IMR-90 (cell line): Measurements from ENCODE around the gene CNTRL. TPM values are rescaled to one million over a fixed set of nuclear protein-coding genes. Genes with fewer than 3 reads are reported as not detected.

Experiments
- ATAC-seq: fragments of 200-7000 bp; cut with Tn5 transposase; 2 replicates; pipeline ENCODE4 v1.9.1; 2020; ENCODE audit warnings: low read depth, mild to moderate bottlenecking, moderate library complexity
- BruUV-seq: library from RNA; stranded (reverse); fragments of 400-500 nt; replicated peaks from 2 replicates; lab custom pipeline; 2021; lab: Mats Ljungman, UMichigan
- CTCF ChIA-PET: fragments of 300-600 bp; formaldehyde crosslinking; extraction: SDS; loops from one replicate; lab custom pipeline; 2021; ENCODE audit warnings: antibody characterized with exemption; lab: Yijun Ruan, JAX
- POLR2A ChIA-PET: fragments of 300-600 bp; sonication (Branson Sonifier 250); formaldehyde crosslinking; loops from one replicate; lab custom pipeline; 2022; ENCODE audit warnings: antibody characterized with exemption; ENCODE audit not compliant: unreplicated experiment; lab: Charles Lee
- DNase-seq: peaks from one replicate; pipeline ENCODE4 v3.0.0; 2013
- H2AFZ ChIP-seq: replicated peaks from 2 replicates; pipeline ENCODE3; 2013; ENCODE audit warnings: low read length, mild to moderate bottlenecking; ENCODE audit not compliant: poor library complexity
- H2AK5ac ChIP-seq: 2 replicates; pipeline ENCODE4 v1.6.1; 2013; ENCODE audit warnings: low read depth, low read length, inconsistent platforms
- H2AK9ac ChIP-seq: replicated peaks from 2 replicates; pipeline ENCODE3; 2013; ENCODE audit warnings: mild to moderate bottlenecking, low read depth, low read length, moderate library complexity; ENCODE audit not compliant: poor library complexity
- H2BK120ac ChIP-seq: 2 replicates; pipeline ENCODE4 v1.6.1; 2013; ENCODE audit warnings: low read depth, low read length, inconsistent platforms
- H2BK15ac ChIP-seq: 3 replicates; pipeline ENCODE4 v1.6.1; 2013; ENCODE audit warnings: low read depth, low read length, inconsistent platforms
- H2BK20ac ChIP-seq: 2 replicates; pipeline ENCODE4 v1.6.1; 2013; ENCODE audit warnings: low read depth, mild to moderate bottlenecking, inconsistent platforms, low read length, moderate library complexity
- H2BK5ac ChIP-seq: 2 replicates; pipeline ENCODE4 v1.6.1; 2013; ENCODE audit warnings: mild to moderate bottlenecking, low read depth, low read length, inconsistent platforms; ENCODE audit not compliant: poor library complexity, severe bottlenecking
- H3K14ac ChIP-seq: replicated peaks from 2 replicates; pipeline ENCODE4 v1.6.1; 2013; ENCODE audit warnings: low read depth, low read length, inconsistent platforms
- H3K18ac ChIP-seq: 2 replicates; pipeline ENCODE4 v1.6.1; 2013; ENCODE audit warnings: low read depth, low read length, control low read depth
- H3K23ac ChIP-seq: 2 replicates; pipeline ENCODE4 v1.6.1; 2013; ENCODE audit warnings: low read depth, low read length, inconsistent platforms
- H3K27ac ChIP-seq: 2 replicates; pipeline ENCODE4 v1.5.1; 2013; ENCODE audit warnings: mild to moderate bottlenecking, control low read depth, low read length; ENCODE audit not compliant: insufficient read depth
- H3K27me3 ChIP-seq: 2 replicates; pipeline ENCODE4 v1.6.1; 2013; ENCODE audit warnings: low read length; ENCODE audit not compliant: control insufficient read depth, insufficient read depth
- H3K36me3 ChIP-seq: 2 replicates; pipeline ENCODE4 v1.6.1; 2013; ENCODE audit warnings: low read length, mixed read lengths; ENCODE audit not compliant: control insufficient read depth, insufficient read depth
- H3K4ac ChIP-seq: 2 replicates; pipeline ENCODE4 v1.6.1; 2013; ENCODE audit warnings: low read depth, low read length, inconsistent platforms
- H3K4me1 ChIP-seq: 2 replicates; pipeline ENCODE4 v1.6.1; 2013; ENCODE audit warnings: low read length, mixed read lengths; ENCODE audit not compliant: control insufficient read depth, insufficient read depth
- H3K4me2 ChIP-seq: 2 replicates; pipeline ENCODE4 v1.6.1; 2013; ENCODE audit warnings: low read depth, mild to moderate bottlenecking, control low read depth, low read length, moderate library complexity
- H3K4me3 ChIP-seq: 2 replicates; pipeline ENCODE4 v1.5.1; 2013; ENCODE audit warnings: low read depth, mild to moderate bottlenecking, control low read depth, low read length, moderate library complexity; ENCODE audit not compliant: insufficient read depth
- H3K56ac ChIP-seq: 2 replicates; pipeline ENCODE4 v1.6.1; 2013; ENCODE audit warnings: low read length, inconsistent platforms; ENCODE audit not compliant: insufficient read depth; ENCODE audit errors: extremely low read depth
- H3K79me1 ChIP-seq, 2 experiments: 2 replicates each; pipeline ENCODE4 v1.6.1; 2013; ENCODE audit warnings: low read length in 2 of 2, inconsistent platforms in 1 of 2, low read depth in 1 of 2
- H3K9ac ChIP-seq: 2 replicates; pipeline ENCODE4 v1.6.1; 2013; ENCODE audit warnings: low read depth, low read length, control low read depth
- H3K9me1 ChIP-seq: 2 replicates; pipeline ENCODE4 v1.6.1; 2013; ENCODE audit warnings: low read length, inconsistent platforms; ENCODE audit not compliant: insufficient read depth
- H3K9me3 ChIP-seq: 2 replicates; pipeline ENCODE4 v1.6.1; 2013; ENCODE audit warnings: low read length; ENCODE audit not compliant: control insufficient read depth, insufficient read depth
- H4K20me1 ChIP-seq: 2 replicates; pipeline ENCODE4 v1.6.1; 2013; ENCODE audit warnings: low read length, inconsistent platforms; ENCODE audit not compliant: insufficient read depth
- H4K5ac ChIP-seq: 2 replicates; pipeline ENCODE4 v1.6.1; 2013; ENCODE audit warnings: mild to moderate bottlenecking, low read depth, low read length, control low read depth
- H4K8ac ChIP-seq, 2 experiments: 2 replicates each; pipeline ENCODE4 v1.6.1; 2013; ENCODE audit warnings: low read depth in 2 of 2, low read length in 2 of 2, control low read depth in 1 of 2, inconsistent platforms in 1 of 2
- H4K91ac ChIP-seq: 2 replicates; pipeline ENCODE4 v1.6.1; 2013; ENCODE audit warnings: low read depth, low read length, inconsistent platforms; ENCODE audit not compliant: insufficient read depth
- BHLHE40 ChIP-seq: fragments of 150-350 bp; IDR thresholded peaks from 2 replicates; pipeline ENCODE4 v1.6.1; 2016; ENCODE audit warnings: mild to moderate bottlenecking, low read depth, low read length
- CHD1 ChIP-seq: IDR thresholded peaks from 2 replicates; pipeline ENCODE4 v1.6.1; 2012; ENCODE audit warnings: low read depth, low read length, improper control_type of control experiment
- ELK1 ChIP-seq: fragments of 150-350 bp; IDR thresholded peaks from 2 replicates; pipeline ENCODE4 v1.6.1; 2016; ENCODE audit warnings: low read depth, mild to moderate bottlenecking, low read length, moderate library complexity, borderline replicate concordance
- FOS ChIP-seq: fragments of 150-350 bp; IDR thresholded peaks from 2 replicates; pipeline ENCODE4 v1.6.1; 2016; ENCODE audit warnings: low read depth, low read length
- MAZ ChIP-seq: IDR thresholded peaks from 2 replicates; pipeline ENCODE4 v1.6.1; 2012; ENCODE audit warnings: low read depth, mild to moderate bottlenecking, low read length, improper control_type of control experiment, moderate library complexity, borderline replicate concordance
- MXI1 ChIP-seq: IDR thresholded peaks from 2 replicates; pipeline ENCODE4 v1.6.1; 2012; ENCODE audit warnings: low read depth, mild to moderate bottlenecking, low read length, moderate library complexity, borderline replicate concordance
- NFE2L2 ChIP-seq: fragments of 150-350 bp; IDR thresholded peaks from 2 replicates; pipeline ENCODE4 v1.6.1; 2016; ENCODE audit warnings: low read depth, mild to moderate bottlenecking, low read length
- POLR2A ChIP-seq: IDR thresholded peaks from 2 replicates; pipeline ENCODE4 v1.6.1; 2012; ENCODE audit warnings: mild to moderate bottlenecking, low read depth, low read length
- RCOR1 ChIP-seq: IDR thresholded peaks from 2 replicates; pipeline ENCODE4 v1.6.1; 2012; ENCODE audit warnings: mild to moderate bottlenecking, low read length, improper control_type of control experiment; ENCODE audit not compliant: insufficient replicate concordance
- RFX5 ChIP-seq: IDR thresholded peaks from 2 replicates; pipeline ENCODE4 v1.8.0; 2012; ENCODE audit warnings: low read depth, mild to moderate bottlenecking, low read length, moderate library complexity
- USF2 ChIP-seq: fragments of 150-350 bp; IDR thresholded peaks from 2 replicates; pipeline ENCODE4 v1.6.1; 2017; ENCODE audit warnings: mild to moderate bottlenecking, antibody characterized with exemption, low read length, low read depth
- WGBS, 2 experiments: methylation state at CpG; one replicate each; pipeline versions ENCODE4 v1.1.5 to v1.1.7; 2013; ENCODE audit warnings: missing lambda C conversion rate in 2 of 2; ENCODE audit not compliant: insufficient read length in 1 of 2; ENCODE audit errors: extremely low coverage in 2 of 2; 5-methylcytosine and 5-hydroxymethylcytosine counted together
- dilution Hi-C: fragments of 300-500 bp; cut with HindIII; formaldehyde crosslinking; loops from one replicate; pipeline ENCODE4 v1.14.3; 2018; ENCODE audit warnings: low sequenced_read_pairs; ENCODE audit not compliant: unreplicated experiment
- in situ Hi-C: fragments of 300-500 bp; cut with MboI; formaldehyde crosslinking; loops from 3 replicates; pipeline ENCODE4 v1.14.3; 2019; ENCODE audit warnings: low sequenced_read_pairs, inconsistent platforms, mixed read lengths
- intact Hi-C: fragments of 100-400 bp; cut with micrococcal nuclease; formaldehyde crosslinking; loops from 2 replicates; pipeline ENCODE4 v1.10.0; 2022
- polyA plus RNA-seq, 3 experiments: library from polyadenylated mRNA; depleted of rRNA; stranded (reverse); fragments of >200 nt; gene quantifications; 2 replicates each; pipeline ENCODE4 v1.2.3, GENCODE V29; 2012; ENCODE audit warnings: low replicate concordance in 1 of 3
- total RNA-seq: library from RNA; depleted of rRNA; stranded (reverse); fragments of >200 nt; gene quantifications from 2 replicates; pipeline ENCODE4 v1.2.3, GENCODE V29; 2012

CNTRL gene
- total and polyA plus RNA-seq, 2 of the 4 experiments (the other 2 are of a cell fraction) = 4.5 to 7.3 TPM

GRCh38 chr9:121189660-121190059, 114.9 kb downstream of the CNTRL start:
- POLR2A ChIA-PET = no interaction called here
- H2BK120ac ChIP-seq = no peak overlapping the region
- no peak for TF ChIP-seq ELK1
- no peak for TF ChIP-seq RCOR1
- TF ChIP-seq FOS = no peak
- TF ChIP-seq CHD1 = no peak
- TF ChIP-seq MAZ = no peak
- no peak for TF ChIP-seq POLR2A
- no peak for TF ChIP-seq USF2
- no peak for TF ChIP-seq MXI1
- no peak for TF ChIP-seq BHLHE40
- no peak for TF ChIP-seq RFX5
- no peak for TF ChIP-seq NFE2L2
- H3K27ac ChIP-seq = no peak overlapping the region
- DNase-seq (no peak), ATAC-seq (no peak)
- H3K14ac ChIP-seq = no peak overlapping the region
- H3K36me3 ChIP-seq = peaks cover 4% of the 10 kb centered on the region
- no peak overlapping the region for H3K4me3 ChIP-seq
- H3K79me1 ChIP-seq = peaks cover 9 to 70% of the 10 kb centered on the region in 2 experiments
- dilution Hi-C loops = no loop called here
- H2BK15ac ChIP-seq = no peak overlapping the region
- H2BK5ac ChIP-seq = no peak overlapping the region
- intact Hi-C loops = no loop called here
- H3K27me3 ChIP-seq = no peaks in the 10 kb centered on the region
- H3K23ac ChIP-seq = no peak overlapping the region
- H2AFZ ChIP-seq = no peak overlapping the region
- no peak overlapping the region for H3K4ac ChIP-seq
- no peak overlapping the region for H3K56ac ChIP-seq
- no TSS peak for BruUV-seq
- peaks cover 9% of the 10 kb centered on the region for H3K9me1 ChIP-seq
- H2BK20ac ChIP-seq = no peak overlapping the region
- H3K18ac ChIP-seq = no peak overlapping the region
- peaks cover 7% of the 10 kb centered on the region for H3K4me1 ChIP-seq
- no CpG with 5 or more reads among the region's 3 CpGs for WGBS, 2 experiments
- CTCF ChIA-PET = no interaction called here
- H2AK5ac ChIP-seq = no peak overlapping the region
- in situ Hi-C loops = no loop called here
- no peak overlapping the region for H4K8ac ChIP-seq
- no peak overlapping the region for H3K9ac ChIP-seq
- no peak overlapping the region for H2AK9ac ChIP-seq
- H4K20me1 ChIP-seq = peaks cover 81% of the 10 kb centered on the region
- no peak overlapping the region for H3K4me2 ChIP-seq
- H4K91ac ChIP-seq = no peak overlapping the region
- H3K9me3 ChIP-seq = no peaks in the 10 kb centered on the region
- no peak overlapping the region for H4K5ac ChIP-seq
